HG03558 (cell line): ENCODE results near the gene METTL9.
"Not testable (repeated sequence)": the region's sequence is repeated elsewhere in the genome, so short reads cannot be mapped to it uniquely, and the experiment has no call there.

ENCODE experiments used
- ATAC-seq: cut with Tn5 transposase; IDR thresholded peaks from one replicate; pipeline ENCODE4 v1.9.1; 2021; ENCODE audit warnings: moderate number of reproducible peaks; ENCODE audit not compliant: unreplicated experiment; ENCODE audit errors: extremely low read depth

The METTL9 gene

GRCh38 chr16:21599122-21600030 is at the start of gene METTL9:
METTL9 (plus strand) TSS chr16:21599577; CDS start chr16:21599734, 157 bp downstream.
- ATAC-seq: peak; percentile 77

GRCh38 chr16:21549975-21550374 is 49.4 kb upstream of the METTL9 start:
- ATAC-seq: not testable (repeated sequence)

GRCh38 chr16:21550435-21550834 is 48.9 kb upstream of the METTL9 start:
- ATAC-seq: not testable (repeated sequence)

- ATAC-seq: not testable (repeated sequence)
Observed at GRCh38 chr16:21551076-21551475, 48.3 kb upstream of the METTL9 start.

- ATAC-seq: not testable (repeated sequence)
Observed at GRCh38 chr16:21551600-21551999, 47.8 kb upstream of the METTL9 start.

- not testable (repeated sequence) for ATAC-seq
Observed at GRCh38 chr16:21553481-21554296, 45.7 kb upstream of the METTL9 start.

GRCh38 chr16:21554795-21555585 is 44.4 kb upstream of the METTL9 start:
- ATAC-seq: peak; percentile 93

- not testable (repeated sequence) for ATAC-seq
Observed at GRCh38 chr16:21555621-21556020, 43.8 kb upstream of the METTL9 start.

GRCh38 chr16:21556026-21556595 is 43.3 kb upstream of the METTL9 start:
- not testable (repeated sequence) for ATAC-seq

GRCh38 chr16:21556651-21557241 is 42.6 kb upstream of the METTL9 start:
- not testable (repeated sequence) for ATAC-seq

GRCh38 chr16:21560462-21560861 is 38.9 kb upstream of the METTL9 start:
- ATAC-seq: no peak

- ATAC-seq: no peak
Observed at GRCh38 chr16:21563676-21564075, 35.7 kb upstream of the METTL9 start.

- ATAC-seq: not testable (repeated sequence)
Observed at GRCh38 chr16:21564367-21564766, 35.0 kb upstream of the METTL9 start.

GRCh38 chr16:21565507-21565860 is 33.9 kb upstream of the METTL9 start:
- ATAC-seq: no peak

- ATAC-seq: no peak
Observed at GRCh38 chr16:21565861-21566669, 33.3 kb upstream of the METTL9 start.

- no peak for ATAC-seq
Observed at GRCh38 chr16:21566891-21567414, 32.4 kb upstream of the METTL9 start.

GRCh38 chr16:21567496-21567895 is 31.9 kb upstream of the METTL9 start:
- not testable (repeated sequence) for ATAC-seq

GRCh38 chr16:21568502-21569189 is 30.7 kb upstream of the METTL9 start:
- ATAC-seq: no peak
